Endodermal cell (in vitro differentiated cells): Measurements from ENCODE around the gene ZNF282. TPM values are rescaled to one million over a fixed set of nuclear protein-coding genes. Genes with fewer than 3 reads are reported as not detected.

Source experiments
- DNase-seq: peaks from one replicate; pipeline ENCODE4 v3.0.0-alpha.2; 2017
- H3K27ac ChIP-seq: 2 replicates; pipeline ENCODE4 v1.5.1; 2013; ENCODE audit warnings: mild to moderate bottlenecking, low read depth, low read length, moderate library complexity
- H3K27me3 ChIP-seq: 2 replicates; pipeline ENCODE4 v1.6.1; 2013; ENCODE audit warnings: mild to moderate bottlenecking, low read length, moderate library complexity; ENCODE audit not compliant: insufficient read depth, control insufficient read depth, poor library complexity, severe bottlenecking
- H3K36me3 ChIP-seq: 2 replicates; pipeline ENCODE4 v1.7.0; 2013; ENCODE audit warnings: mild to moderate bottlenecking, low read length, moderate library complexity; ENCODE audit not compliant: control insufficient read depth, insufficient read depth
- H3K4me1 ChIP-seq: one replicate; pipeline ENCODE4 v1.7.0; 2013; ENCODE audit warnings: low read length; ENCODE audit not compliant: control insufficient read depth, insufficient read depth
- H3K4me3 ChIP-seq: 2 replicates; pipeline ENCODE4 v1.5.1; 2013; ENCODE audit warnings: mild to moderate bottlenecking, low read length, moderate library complexity
- H3K9ac ChIP-seq: 2 replicates; pipeline ENCODE4 v1.6.1; 2013; ENCODE audit warnings: mild to moderate bottlenecking, low read length, moderate library complexity; ENCODE audit not compliant: poor library complexity, severe bottlenecking; ENCODE audit errors: extremely low read depth
- H3K9me3 ChIP-seq: 2 replicates; pipeline ENCODE4 v1.6.1; 2013; ENCODE audit warnings: mild to moderate bottlenecking, low read length, moderate library complexity; ENCODE audit not compliant: control insufficient read depth
- H3K27ac Mint-ChIP-seq: 2 replicates; pipeline ENCODE4 v1.8.0; 2020; ENCODE audit warnings: mixed read lengths
- H3K27me3 Mint-ChIP-seq: 2 replicates; pipeline ENCODE4 v1.8.0; 2021; ENCODE audit warnings: mild to moderate bottlenecking, mixed read lengths; ENCODE audit not compliant: insufficient read depth
- H3K36me3 Mint-ChIP-seq: 2 replicates; pipeline ENCODE4 v1.8.0; 2020; ENCODE audit warnings: low read depth, mixed read lengths
- H3K4me1 Mint-ChIP-seq: 2 replicates; pipeline ENCODE4 v1.8.0; 2020; ENCODE audit warnings: mixed read lengths
- H3K4me3 Mint-ChIP-seq: 2 replicates; pipeline ENCODE4 v1.8.0; 2020; ENCODE audit warnings: mild to moderate bottlenecking, moderate library complexity, mixed read lengths
- H3K9me3 Mint-ChIP-seq: 2 replicates; pipeline ENCODE4 v1.8.0; 2020; ENCODE audit warnings: mild to moderate bottlenecking, mixed read lengths
- CTCF ChIP-seq: fragments of 200-600 bp; sonication (generic); conservative IDR thresholded peaks from 2 replicates; pipeline ENCODE4 v1.5.0; 2021; ENCODE audit warnings: antibody characterized with exemption, mild to moderate bottlenecking
- WGBS, 2 experiments: methylation state at CpG; one replicate each; pipeline versions ENCODE4 v1.1.5 to v1.1.7; 2013; ENCODE audit warnings: missing lambda C conversion rate in 2 of 2, mixed read lengths in 1 of 2; ENCODE audit not compliant: insufficient coverage in 1 of 2, insufficient read length in 1 of 2; 5-methylcytosine and 5-hydroxymethylcytosine counted together
- total RNA-seq, 2 donors: library from RNA; stranded (reverse); fragmentation: NEBNext Ultra II Directional in 1 of 2; extraction: Animal tissue kit (Norgen Biotek cat#: 25700) in 1 of 2; gene quantifications; 2 replicates in 1 of 2; 3 replicates in 1 of 2; pipeline ENCODE4 v1.2.1, GENCODE V29; 2021

Gene ZNF282
- total RNA-seq, 2 donors from 2014 or later, result 28.8 to 29.8 TPM

GRCh38 chr7:149147752-149148653 lies 47.3 kb upstream of the ZNF282 start:
- no peaks in the 10 kb centered on the region for H3K27me3 ChIP-seq
- H3K9ac ChIP-seq, result peak overlapping the region; percentile 68
- H3K36me3 Mint-ChIP-seq, result peaks cover 4% of the 10 kb centered on the region
- H3K4me1 ChIP-seq, result no peaks in the 10 kb centered on the region
- no peak for TF ChIP-seq CTCF
- no peaks in the 10 kb centered on the region for H3K9me3 ChIP-seq
- no peaks in the 10 kb centered on the region for H3K27me3 Mint-ChIP-seq
- peak overlapping the region; percentile 91 for H3K4me3 ChIP-seq
- 0% methylated on average over 18 to 86 of the region's 86 CpGs for WGBS, 2 experiments
- H3K27ac ChIP-seq, result peak overlapping the region; percentile 77
- H3K9me3 Mint-ChIP-seq, result no peaks in the 10 kb centered on the region
- no peaks in the 10 kb centered on the region for H3K36me3 ChIP-seq
- DNase-seq, result peak; percentile 81
- peaks cover 22% of the 10 kb centered on the region for H3K4me1 Mint-ChIP-seq
- peak overlapping the region; percentile 94 for H3K27ac Mint-ChIP-seq
- peak overlapping the region; percentile 77 for H3K4me3 Mint-ChIP-seq

- Histone ChIP-seq H3K9ac (no peak overlapping the region), H3K9me3 (no peaks in the 10 kb centered on the region), H3K4me1 (no peaks in the 10 kb centered on the region), H3K36me3 (peaks cover 20% of the 10 kb centered on the region), H3K27ac (no peak overlapping the region), H3K27me3 (no peaks in the 10 kb centered on the region), H3K4me3 (no peak overlapping the region)
- H3K4me1 Mint-ChIP-seq, result peaks cover 6% of the 10 kb centered on the region
- no peak for DNase-seq
- WGBS, 2 experiments, result 83 to 92% methylated on average over 4 of the region's 4 CpGs
- no peaks in the 10 kb centered on the region for H3K9me3 Mint-ChIP-seq
- TF ChIP-seq CTCF, result no peak
- H3K27ac Mint-ChIP-seq, result peak overlapping the region; percentile 8
- H3K27me3 Mint-ChIP-seq, result no peaks in the 10 kb centered on the region
- no peak overlapping the region for H3K4me3 Mint-ChIP-seq
- peaks cover 26% of the 10 kb centered on the region for H3K36me3 Mint-ChIP-seq
Measured at GRCh38 chr7:149150981-149151380, 44.4 kb upstream of the ZNF282 start.

GRCh38 chr7:149153346-149153745 lies 42.0 kb upstream of the ZNF282 start:
- H3K9me3 ChIP-seq, result no peaks in the 10 kb centered on the region
- peaks cover 2% of the 10 kb centered on the region for H3K9me3 Mint-ChIP-seq
- H3K9ac ChIP-seq, result no peak overlapping the region
- TF ChIP-seq CTCF, result no peak
- H3K27me3 ChIP-seq, result no peaks in the 10 kb centered on the region
- H3K4me3 Mint-ChIP-seq, result no peak overlapping the region
- DNase-seq, result no peak
- no peak overlapping the region for H3K27ac ChIP-seq
- peaks cover 25% of the 10 kb centered on the region for H3K36me3 ChIP-seq
- no peaks in the 10 kb centered on the region for H3K27me3 Mint-ChIP-seq
- H3K4me1 ChIP-seq, result no peaks in the 10 kb centered on the region
- peaks cover 45% of the 10 kb centered on the region for H3K36me3 Mint-ChIP-seq
- H3K4me3 ChIP-seq, result no peak overlapping the region
- H3K4me1 Mint-ChIP-seq, result peaks cover 3% of the 10 kb centered on the region
- WGBS, 2 experiments, result 88 to 94% methylated on average over 1 to 2 of the region's 2 CpGs
- no peak overlapping the region for H3K27ac Mint-ChIP-seq
